Stimulated activated CD8-positive, alpha-beta memory T cell treated with anti-CD3 and anti-CD28 coated beads, Interleukin-4, amount 100 ng/mL, for 1 hour (primary cell): Measurements from ENCODE around the gene ASCC3.
"Not testable (repeated sequence)": the region's sequence is repeated elsewhere in the genome, so short reads cannot be mapped to it uniquely, and the experiment has no call there.

Experiments
- DNase-seq, 2 donors: peaks; one replicate each; pipeline ENCODE4 v3.0.0-alpha.2; 2020; ENCODE audit warnings: low read depth in 2 of 2, low spot score in 1 of 2

Gene ASCC3

DNA sequence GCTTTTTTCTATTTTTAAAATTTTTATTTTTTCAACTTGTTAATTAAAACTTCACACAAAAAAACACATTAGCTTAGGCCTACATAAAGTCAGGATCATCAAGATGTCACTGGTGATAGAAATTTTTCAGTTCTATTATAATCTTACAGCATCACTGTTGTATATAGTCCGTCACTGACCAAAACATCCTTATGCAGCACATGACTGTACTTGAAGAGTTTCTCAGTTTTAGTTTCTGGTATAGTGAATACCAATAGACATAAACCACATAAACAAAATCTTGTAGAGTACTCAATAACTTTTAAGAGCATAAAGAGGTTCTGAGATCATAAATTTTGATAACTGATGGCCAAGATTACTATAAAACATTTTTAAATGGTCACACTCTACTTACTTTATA, 71.8 kb downstream of the ASCC3 start:
- DNase-seq = no peak

DNA sequence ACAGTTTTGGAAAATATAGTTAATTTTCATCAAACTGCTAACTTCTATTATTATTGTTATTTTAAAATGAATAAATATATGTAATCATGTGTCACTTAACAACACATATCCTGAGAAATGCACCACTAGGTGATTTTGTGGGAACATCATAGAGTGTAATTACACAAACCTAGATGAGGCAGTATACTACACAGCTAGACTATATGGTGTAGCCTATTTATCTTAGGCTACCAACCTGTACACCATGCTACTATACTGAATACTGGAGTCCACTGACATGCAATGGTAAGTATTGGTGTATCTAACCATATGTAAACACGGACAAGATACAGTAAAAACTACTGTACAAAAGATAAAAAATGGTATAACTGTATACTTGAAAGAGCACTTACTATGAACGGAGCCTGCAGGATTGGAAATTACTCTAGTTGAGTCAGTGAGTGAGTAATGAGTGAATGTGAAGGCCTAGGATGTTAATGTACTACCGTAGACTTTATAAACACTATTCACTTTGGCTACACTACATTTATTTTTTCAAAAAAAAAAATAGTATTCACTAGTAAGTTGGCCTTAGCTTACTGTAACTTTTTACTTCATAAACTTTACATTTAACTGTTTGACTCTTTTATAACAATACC, 72.4 kb downstream of the ASCC3 start:
- no peak for DNase-seq

DNA sequence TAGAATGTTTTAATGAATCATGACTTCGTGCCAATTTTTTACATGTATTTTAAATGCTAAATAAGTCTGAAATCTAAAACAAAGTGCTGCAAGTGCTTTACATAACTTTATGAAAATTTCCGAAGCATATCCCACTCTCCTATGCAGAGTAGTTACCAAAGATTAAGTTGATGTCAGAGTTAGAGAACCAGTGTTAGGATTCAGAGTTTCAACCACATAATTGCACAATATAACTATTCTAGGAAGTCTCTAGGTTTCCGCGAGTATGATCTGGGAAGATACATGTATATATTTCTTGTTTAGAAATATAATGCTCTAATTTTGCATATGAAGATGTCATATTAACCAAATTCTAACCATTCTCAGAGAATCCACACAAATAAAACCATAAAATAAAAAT, 74.8 kb downstream of the ASCC3 start:
- DNase-seq = no peak

DNA sequence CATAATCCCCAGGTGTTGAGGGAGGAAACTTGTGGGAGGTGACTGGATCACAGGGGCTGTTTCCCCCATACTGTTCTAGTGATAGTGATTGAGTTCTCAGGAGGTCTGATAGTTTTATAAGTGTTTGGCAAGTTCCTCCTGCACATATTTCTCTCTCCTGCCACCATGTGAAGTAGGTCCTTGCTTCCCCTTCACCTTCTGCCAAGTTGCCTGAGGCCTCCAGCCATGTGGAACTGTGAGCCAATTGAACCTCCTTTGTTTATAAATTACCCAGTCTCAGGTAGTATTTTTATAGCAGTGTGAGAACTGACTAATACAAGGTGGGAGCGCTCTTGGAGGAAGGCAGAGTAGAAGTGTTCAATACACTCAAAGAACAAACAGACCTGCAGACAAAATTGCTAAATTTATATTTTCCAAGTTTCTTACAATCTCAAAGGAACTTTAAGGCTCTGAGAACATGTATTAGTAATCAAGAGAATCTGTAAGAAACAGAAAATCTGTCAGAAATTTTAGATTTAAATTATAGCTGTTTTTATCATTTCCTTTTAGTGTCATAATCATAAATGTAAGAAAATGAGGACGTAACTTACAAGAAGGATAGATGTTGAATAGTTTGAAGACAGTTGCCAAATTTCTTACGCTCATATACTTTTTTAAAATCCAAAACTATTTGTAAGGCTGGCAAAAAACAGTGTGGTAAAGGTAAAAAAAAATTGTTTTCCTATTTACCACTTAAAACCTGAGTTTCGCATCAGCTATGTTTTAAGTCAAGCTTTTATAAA, 77.7 kb downstream of the ASCC3 start:
- no peak for DNase-seq

DNA sequence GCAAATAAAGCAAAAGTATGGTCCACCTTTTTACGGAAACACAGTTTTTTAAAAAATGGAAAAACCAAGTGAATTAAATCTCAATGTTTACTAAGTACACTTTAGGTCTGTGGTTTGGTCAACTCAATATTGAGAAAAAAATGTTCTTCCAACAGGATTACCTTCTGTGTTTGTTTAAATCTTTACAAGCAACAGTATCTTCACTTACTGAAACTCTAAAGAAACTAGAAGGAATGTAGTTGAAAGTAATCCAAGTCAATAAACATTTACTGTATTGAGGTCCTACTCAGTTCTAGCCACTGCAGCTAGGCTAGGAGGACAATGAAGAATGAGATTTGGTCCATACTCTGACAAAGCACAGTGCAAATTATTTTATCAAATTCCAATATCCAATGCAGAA, 80.1 kb downstream of the ASCC3 start:
- no peak for DNase-seq

DNA sequence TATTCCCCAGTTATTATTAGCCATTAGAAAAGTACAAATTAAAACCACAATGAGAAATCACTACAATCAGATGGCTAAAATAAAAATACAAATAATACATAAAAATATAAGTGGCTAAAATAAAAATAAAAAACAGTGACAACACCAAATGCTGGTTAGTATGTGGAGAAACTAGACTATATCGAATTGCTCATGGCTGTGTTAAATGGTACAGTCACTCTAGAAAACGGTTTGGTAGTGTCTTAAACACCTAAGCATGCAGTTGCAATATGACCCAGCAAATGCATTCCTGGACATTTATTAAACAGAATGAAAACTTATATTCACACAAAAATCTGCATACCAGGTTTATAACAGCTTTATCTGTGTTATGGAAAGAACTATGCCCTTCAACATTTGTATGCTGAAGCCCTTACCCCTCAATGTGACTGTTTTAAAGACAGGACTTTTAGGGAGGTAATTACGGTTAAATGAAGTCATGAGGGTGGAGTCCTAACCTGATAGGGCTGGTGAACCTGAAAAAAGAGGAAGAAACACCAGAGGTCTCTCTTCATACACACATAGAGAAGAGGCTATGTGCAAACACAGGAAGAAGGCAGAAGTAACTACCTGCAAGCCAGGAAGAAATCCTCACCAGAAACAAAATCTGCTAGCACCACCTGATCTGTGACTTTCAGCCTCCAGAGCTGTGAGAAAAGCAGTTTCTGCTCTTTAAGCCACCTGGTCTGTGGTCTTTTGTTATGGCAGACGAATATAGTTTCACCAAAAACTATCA, 84.9 kb downstream of the ASCC3 start:
- DNase-seq = no peak

DNA sequence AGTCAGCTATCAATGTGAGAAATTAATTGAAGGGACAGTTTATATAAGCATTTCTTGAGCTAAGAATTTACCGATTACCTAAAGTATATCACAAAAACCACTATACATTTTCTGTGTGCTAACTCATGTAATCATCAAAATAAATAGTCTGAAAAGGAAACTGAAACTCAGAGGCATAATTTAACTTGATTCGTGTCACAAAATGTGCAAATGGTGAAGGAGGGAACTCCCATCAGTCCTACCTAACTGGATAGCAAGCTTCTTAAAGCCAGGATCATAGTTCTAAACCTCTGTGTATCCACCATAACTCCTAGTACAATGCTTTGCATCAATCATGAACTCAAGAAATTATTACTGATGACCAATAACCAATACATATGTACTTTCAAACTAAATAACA, 91.0 kb downstream of the ASCC3 start:
- no peak for DNase-seq

DNA sequence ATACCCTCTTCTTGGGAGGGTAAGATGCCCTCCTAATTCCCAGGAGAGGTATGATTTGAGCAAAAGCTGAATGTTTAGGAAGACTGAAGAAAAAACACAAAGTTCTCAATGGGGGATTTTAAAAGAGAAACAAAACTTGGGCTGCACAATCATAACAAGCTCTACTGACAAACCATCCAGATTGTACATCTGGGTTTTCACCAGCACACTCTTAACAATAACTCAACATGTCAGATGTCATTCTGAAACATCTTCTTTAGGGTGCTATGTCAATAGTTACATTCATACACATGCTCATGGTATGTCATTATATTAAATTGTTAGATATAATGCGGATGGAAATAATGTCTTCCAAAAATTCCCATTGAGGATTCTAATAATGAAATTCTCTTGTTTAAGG, 95.1 kb downstream of the ASCC3 start:
- DNase-seq = no peak

DNA sequence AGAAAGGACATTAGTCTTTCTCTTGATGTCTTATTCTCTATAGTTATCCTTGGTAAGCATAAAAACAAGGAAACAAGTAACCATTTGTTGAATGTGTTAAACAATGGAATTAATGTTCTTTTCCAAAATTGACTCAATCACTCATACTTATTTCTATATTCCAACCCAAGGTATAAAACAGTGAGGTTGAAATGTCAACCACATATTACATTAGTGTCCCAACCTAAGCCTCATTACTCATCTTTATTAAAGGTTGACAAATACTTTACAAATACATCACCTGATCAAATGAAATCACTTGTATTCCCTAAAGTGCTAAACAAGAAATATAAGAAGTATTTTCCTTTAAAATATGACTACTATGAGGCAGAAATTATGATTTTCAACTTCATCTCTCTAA, 100.5 kb downstream of the ASCC3 start:
- no peak for DNase-seq

DNA sequence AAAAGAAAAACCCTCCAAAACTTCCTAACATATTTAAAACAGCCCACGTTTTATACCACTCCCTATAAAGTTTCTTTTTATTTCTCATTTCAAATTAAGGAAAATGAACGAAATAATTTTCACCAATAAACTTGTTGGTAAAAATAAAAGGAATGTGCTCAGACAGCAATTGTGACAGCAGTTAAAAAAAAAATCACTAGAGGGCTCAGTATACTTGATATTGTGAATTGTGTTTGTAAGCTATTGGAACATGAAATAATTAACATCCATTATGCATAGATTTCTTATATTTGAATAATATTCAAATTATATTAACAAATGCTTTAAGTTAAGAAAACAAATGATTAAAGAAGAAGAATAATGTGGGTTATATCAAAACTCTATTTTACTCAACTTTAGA, 105.5 kb downstream of the ASCC3 start:
- DNase-seq = no peak

DNA sequence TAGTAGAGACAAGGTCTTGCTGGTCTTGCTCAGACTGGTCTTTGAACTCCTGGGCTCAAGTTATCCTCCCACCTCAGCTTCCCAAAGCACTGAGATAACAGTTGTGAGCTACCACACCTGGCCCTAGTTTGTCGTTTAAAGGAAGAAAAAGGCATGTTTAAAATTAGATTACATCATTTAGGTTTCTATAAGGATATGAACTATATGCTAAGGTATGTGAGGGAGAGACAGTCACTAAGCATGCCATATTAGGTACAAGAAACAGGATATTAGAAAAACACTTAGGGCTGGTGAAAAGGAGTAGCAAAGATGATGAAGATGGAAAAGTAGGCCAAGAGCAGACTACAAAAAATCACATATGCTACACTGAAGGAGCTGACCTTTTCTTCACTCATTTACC, 106.4 kb downstream of the ASCC3 start:
- no peak for DNase-seq

DNA sequence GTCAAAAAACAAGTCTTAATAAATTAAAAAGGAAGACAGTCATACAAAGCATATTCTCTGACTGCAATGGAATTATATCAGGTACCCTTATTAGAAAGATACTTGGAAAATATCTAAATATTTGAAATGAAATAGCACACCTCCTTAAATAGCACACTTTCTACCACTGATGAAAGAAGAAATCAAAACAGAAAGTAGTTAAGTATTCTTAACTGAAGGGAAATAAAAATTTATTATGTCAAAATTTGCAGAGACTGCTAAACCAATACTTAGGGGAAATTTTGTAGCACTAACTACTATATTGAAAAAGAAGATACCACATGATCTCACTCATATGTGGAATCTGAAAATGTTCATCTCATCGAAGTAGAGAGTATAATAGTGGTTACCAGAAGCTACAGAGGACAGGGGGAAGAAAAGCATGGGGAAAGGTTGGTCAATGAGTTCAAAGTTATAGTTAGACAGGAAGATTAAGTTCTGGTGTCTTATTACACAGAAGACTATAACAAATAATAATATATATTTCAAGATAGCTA, 112.2 kb downstream of the ASCC3 start:
- no peak for DNase-seq

DNA sequence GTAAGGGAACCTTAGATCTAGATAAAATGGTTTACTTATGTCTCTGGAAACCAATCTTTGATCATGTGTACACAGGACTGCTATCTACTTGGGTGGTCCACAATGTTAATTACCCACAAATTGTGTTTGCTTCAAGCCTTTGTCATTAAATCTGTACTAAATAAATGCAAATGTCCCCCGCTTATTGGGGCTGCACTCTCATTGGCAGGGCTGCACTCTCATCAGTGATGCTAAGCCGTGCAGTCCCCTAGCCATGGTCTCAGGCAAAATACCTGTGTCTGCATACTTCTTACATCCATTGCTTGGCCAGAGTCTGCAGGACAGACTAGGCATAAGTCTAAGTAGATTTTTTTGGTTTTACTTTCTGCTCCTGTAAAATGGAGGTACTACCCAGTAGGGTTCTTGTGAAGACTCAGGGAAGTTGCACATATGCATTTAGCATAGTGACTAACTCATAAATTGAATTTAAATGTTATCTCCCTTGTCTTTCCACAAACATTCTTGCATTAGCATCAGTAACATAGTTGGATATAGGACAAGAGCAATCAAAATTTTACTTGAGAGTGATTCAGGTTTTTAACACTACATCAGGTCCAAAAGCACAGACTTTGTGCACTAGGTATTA, 117.4 kb downstream of the ASCC3 start:
- DNase-seq = no peak

DNA sequence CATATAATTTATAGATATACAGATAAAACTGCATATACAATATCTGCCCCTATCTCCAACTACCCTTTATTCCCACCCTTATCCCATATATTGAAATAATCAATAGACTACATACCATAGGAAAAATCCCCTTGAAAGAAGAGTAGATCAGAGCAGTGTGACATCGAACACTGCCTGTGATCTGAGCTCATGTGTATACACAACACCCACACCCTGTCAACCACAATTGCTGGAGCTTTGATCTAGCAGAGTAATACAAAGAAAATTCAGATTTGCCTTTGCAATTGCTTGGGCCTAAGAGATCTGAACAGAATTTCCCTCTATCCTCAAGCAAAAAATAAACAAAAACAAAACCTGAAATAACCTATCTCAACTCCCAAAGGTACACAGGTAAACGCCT, 119.3 kb downstream of the ASCC3 start:
- DNase-seq = no peak

DNA sequence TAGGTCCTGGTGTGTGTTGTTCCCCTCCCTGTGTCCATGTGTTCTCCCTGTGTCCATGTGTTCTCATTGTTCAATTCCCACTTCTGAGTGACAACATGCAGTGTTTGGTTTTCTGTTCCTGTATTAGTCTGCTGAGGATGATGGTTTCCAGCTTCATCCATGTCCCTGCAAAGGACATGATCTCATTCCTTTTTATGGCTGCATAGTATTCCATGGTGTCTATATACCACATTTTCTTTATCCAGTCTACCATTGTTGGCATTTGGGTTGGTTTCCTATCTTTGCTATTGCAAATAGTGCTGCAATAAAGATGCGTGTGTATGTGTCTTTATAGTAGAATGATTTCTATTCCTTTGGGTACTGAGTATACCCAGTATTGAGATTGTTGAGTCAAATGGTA, 122.7 kb downstream of the ASCC3 start:
- not testable (repeated sequence) for DNase-seq

DNA sequence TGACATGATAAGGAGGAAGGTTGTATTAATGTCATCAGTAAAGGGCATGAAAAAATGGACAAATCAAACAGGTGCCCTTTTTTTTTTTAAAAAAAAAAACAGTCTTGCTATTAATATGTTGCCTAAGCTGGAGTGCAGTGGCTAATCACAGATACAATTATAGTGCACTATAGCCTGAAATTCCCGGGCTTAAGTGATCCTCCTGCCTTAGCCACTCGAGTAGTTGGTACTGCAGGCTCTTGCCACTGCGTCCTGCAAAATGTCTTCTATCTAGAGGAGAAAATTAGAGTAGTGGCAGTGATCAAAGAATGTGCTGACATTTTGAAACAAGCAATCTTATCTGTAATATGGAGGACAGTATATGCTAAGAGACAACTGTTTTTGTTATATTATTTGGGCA, 127.7 kb downstream of the ASCC3 start:
- no peak for DNase-seq

DNA sequence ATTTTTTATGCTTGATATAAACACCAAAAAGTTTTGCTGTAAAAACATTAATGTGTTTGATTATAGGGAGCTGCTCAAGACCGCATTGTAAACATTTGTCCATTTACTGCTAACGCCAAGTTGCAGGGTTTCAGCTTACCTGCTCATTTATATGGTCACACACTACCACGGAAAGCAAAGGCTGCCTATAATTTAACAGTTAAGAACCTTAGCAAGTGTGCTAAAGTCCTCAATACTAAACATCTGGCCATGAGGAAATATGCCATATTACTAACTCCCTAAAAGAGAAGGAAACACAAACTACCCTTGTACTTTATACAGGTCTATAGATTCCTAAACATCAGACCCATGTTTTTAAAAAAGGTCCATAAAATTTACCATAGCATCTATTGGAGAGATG, 129.5 kb downstream of the ASCC3 start:
- DNase-seq = no peak

DNA sequence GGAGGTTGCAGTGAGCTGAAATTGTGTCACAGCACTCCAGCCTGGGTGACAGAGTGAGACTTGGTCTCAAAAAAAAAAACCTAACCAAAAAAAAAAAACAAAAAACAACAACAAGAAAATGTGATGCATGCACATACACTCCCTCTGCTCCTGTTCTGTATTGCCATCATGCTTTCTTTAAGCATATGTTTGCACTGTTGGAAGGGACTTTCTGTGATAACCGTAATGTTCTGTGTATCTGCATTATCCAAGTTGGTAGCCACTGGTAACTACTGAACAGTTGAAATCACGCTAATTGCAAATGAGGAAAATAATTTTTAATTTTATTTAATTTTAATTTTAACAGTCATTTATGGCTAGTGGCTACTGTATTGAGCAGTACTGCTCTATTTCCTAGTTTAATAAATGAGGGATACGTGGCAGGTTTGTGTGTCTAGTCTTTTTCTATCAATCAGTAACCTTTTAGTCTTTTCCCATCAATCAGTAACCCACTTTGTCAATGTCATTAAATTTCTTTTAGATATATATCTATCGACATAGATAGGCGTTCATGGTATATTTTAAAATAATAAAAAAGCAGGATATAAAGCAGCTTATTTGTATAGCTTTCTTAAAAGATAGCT, 135.6 kb downstream of the ASCC3 start:
- DNase-seq = no peak

DNA sequence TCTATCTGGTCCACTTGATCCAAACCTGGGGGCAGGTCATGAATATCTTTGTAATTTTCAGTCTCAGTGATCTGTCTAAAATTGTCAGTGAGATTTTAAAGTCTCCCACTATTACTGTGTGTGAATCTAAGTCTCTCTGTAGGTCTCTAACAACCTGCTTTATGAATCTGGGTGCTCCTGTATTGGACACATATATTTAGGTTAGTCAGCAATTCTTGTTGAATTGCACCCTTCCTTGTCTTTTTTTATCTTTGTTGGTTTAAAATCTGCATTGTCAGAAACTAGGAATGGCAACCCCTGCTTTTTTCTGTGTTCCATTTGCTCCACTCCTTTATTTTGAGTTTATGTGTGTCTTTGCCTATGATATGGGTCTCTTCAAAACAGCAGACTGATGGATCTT, 140.7 kb downstream of the ASCC3 start:
- no peak for DNase-seq

DNA sequence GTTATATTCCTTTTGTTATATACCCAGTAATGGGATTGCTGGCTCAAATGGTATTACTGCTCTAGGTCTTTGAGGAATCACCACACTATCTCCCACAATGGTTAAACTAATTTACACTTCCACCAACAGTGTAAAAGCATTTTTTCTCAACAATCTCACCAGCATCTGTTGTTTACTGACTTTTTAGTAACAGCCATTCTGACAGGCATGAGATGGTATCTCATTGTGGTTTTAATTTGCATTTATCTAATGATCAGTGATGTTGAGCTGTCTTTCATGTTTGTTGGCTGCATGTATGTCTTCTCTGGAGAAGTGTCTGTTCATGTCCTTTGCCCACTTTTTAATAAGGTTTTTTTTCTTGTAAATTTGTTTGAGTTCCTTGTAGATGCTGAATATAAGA, 143.4 kb downstream of the ASCC3 start:
- DNase-seq = not testable (repeated sequence)

DNA sequence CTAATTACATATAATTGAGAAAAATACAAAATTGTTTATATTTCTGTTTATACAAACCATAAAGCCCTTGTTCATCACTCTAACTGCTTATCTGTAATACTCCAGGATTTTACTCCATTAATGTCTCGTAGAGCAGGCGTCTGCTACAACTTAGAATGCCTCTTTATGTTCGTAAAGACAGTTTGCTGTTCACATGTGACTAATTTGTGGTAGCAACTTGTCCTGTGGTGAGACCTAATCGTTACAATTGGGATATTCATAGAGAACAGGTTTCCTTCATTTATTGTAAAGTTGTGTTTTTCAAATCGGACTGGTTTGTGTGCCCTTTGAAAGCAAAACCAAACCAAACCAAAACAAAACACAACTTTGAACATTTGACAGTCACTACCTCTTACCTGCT, 149.7 kb downstream of the ASCC3 start:
- no peak for DNase-seq
